H1 (cell line): ENCODE measurements around the gene NHLH1. TPM values are rescaled to one million over a fixed set of nuclear protein-coding genes. Genes with fewer than 3 reads are reported as not detected.

ENCODE experiments used
- CTCF ChIA-PET: fragments of 300-600 bp; sonication (Branson Sonifier 250); formaldehyde crosslinking; loops from one replicate; lab custom pipeline; 2021; ENCODE audit not compliant: partially characterized antibody; lab: Charles Lee
- POLR2A ChIA-PET: fragments of 300-600 bp; sonication (Branson Sonifier 250); formaldehyde crosslinking; loops from one replicate; lab custom pipeline; 2021; ENCODE audit warnings: inconsistent platforms; ENCODE audit not compliant: partially characterized antibody; lab: Charles Lee
- DNase-seq, 2 experiments: peaks; one replicate each; pipeline versions ENCODE4 v3.0.0 to v3.0.0-alpha.2; 2010 to 2022; ENCODE audit warnings: low spot score in 2 of 2, low read depth in 1 of 2, mixed read lengths in 1 of 2
- FAIRE-seq: peaks from 2 replicates; lab custom pipeline; 2011; peaks lifted over from hg19 to GRCh38; lab: Jason Lieb, UNC
- H2AFZ ChIP-seq: 2 replicates; pipeline ENCODE4 v1.8.1; 2012; ENCODE audit warnings: low read length, inconsistent platforms
- H2AK5ac ChIP-seq: 2 replicates; pipeline ENCODE4 v1.6.1; 2013; ENCODE audit warnings: low read depth, low read length
- H2BK120ac ChIP-seq: replicated peaks from 2 replicates; pipeline ENCODE3; 2013; ENCODE audit warnings: low read depth, low read length, inconsistent platforms
- H2BK12ac ChIP-seq: 2 replicates; pipeline ENCODE4 v1.6.1; 2013; ENCODE audit warnings: low read depth, low read length
- H2BK15ac ChIP-seq: 2 replicates; pipeline ENCODE4 v1.6.1; 2013; ENCODE audit warnings: low read length
- H2BK20ac ChIP-seq: 2 replicates; pipeline ENCODE4 v1.6.1; 2013; ENCODE audit warnings: low read length
- H2BK5ac ChIP-seq: 2 replicates; pipeline ENCODE4 v1.6.1; 2013; ENCODE audit warnings: low read depth, low read length
- H3K14ac ChIP-seq: 2 replicates; pipeline ENCODE4 v1.6.1; 2013; ENCODE audit warnings: inconsistent platforms; ENCODE audit not compliant: insufficient read length
- H3K18ac ChIP-seq: 2 replicates; pipeline ENCODE4 v1.6.1; 2013; ENCODE audit warnings: low read length; ENCODE audit errors: extremely low read depth
- H3K23ac ChIP-seq: 2 replicates; pipeline ENCODE4 v1.6.1; 2013; ENCODE audit warnings: inconsistent platforms; ENCODE audit not compliant: insufficient read length
- H3K23me2 ChIP-seq: 2 replicates; pipeline ENCODE4 v1.6.1; 2013; ENCODE audit warnings: low read depth, low read length
- H3K27ac ChIP-seq: 2 replicates; pipeline ENCODE4 v1.6.1; 2011; ENCODE audit warnings: low read depth, low read length, inconsistent platforms
- H3K27me3 ChIP-seq, 4 experiments: replicated peaks in 1 of 4; 1 replicate in 1 of 4; 2 replicates in 3 of 4; pipeline versions ENCODE4 v1.6.1 to v1.8.1; 2011 to 2013; ENCODE audit warnings: low read length in 3 of 4, mild to moderate bottlenecking in 3 of 4, inconsistent platforms in 2 of 4, mixed read lengths in 2 of 4, moderate library complexity in 1 of 4; ENCODE audit not compliant: control insufficient read depth in 3 of 4, insufficient read depth in 3 of 4; ENCODE audit errors: extremely low read depth in 1 of 4
- H3K36me3 ChIP-seq, 4 experiments: 2 replicates each; pipeline versions ENCODE4 v1.6.1 to v1.8.1; 2011 to 2013; ENCODE audit warnings: mild to moderate bottlenecking in 4 of 4, low read length in 3 of 4, moderate library complexity in 2 of 4, control low read depth in 1 of 4, inconsistent platforms in 1 of 4; ENCODE audit not compliant: insufficient read depth in 4 of 4, control insufficient read depth in 2 of 4
- H3K4ac ChIP-seq: replicated peaks from 2 replicates; pipeline ENCODE3; 2013; ENCODE audit warnings: low read length, low read depth, mixed read lengths, inconsistent platforms; ENCODE audit not compliant: insufficient read length
- H3K4me1 ChIP-seq, 4 experiments: replicated peaks in 1 of 4; 1 replicate in 1 of 4; 2 replicates in 3 of 4; pipeline versions ENCODE4 v1.6.1 to v1.8.1; 2011 to 2013; ENCODE audit warnings: low read length in 3 of 4, inconsistent platforms in 2 of 4, mixed read lengths in 1 of 4; ENCODE audit not compliant: insufficient read depth in 4 of 4, control insufficient read depth in 3 of 4
- H3K4me2 ChIP-seq, 2 experiments: 2 replicates each; pipeline versions ENCODE4 v1.6.1 to v1.8.1; 2011 to 2013; ENCODE audit warnings: low read depth in 2 of 2, low read length in 2 of 2, control low read depth in 1 of 2, inconsistent platforms in 1 of 2, mild to moderate bottlenecking in 1 of 2; ENCODE audit not compliant: insufficient read depth in 1 of 2
- H3K4me3 ChIP-seq, 4 experiments: fragments of 200-600, 300-600 bp in 1 of 4; sonication (generic), shearing (Covaris generic), sonication (Bioruptor Twin) in 1 of 4; 2 replicates each; pipeline versions ENCODE4 v1.5.1 to v1.8.1; 2011 to 2016; ENCODE audit warnings: low read length in 4 of 4, low read depth in 3 of 4, control low read depth in 2 of 4, inconsistent platforms in 2 of 4, mild to moderate bottlenecking in 2 of 4, mixed read lengths in 1 of 4, moderate library complexity in 1 of 4; ENCODE audit not compliant: insufficient read depth in 2 of 4; ENCODE audit errors: extremely low read depth in 1 of 4
- H3K56ac ChIP-seq: replicated peaks from 2 replicates; pipeline ENCODE3; 2013; ENCODE audit warnings: low read depth, mild to moderate bottlenecking, mixed read lengths, low read length, inconsistent platforms; ENCODE audit not compliant: insufficient read length
- H3K79me1 ChIP-seq: 2 replicates; pipeline ENCODE4 v1.6.1; 2013; ENCODE audit warnings: low read depth, low read length, control low read depth
- H3K79me2 ChIP-seq, 2 experiments: 2 replicates each; pipeline versions ENCODE4 v1.6.1 to v1.8.1; 2012 to 2013; ENCODE audit warnings: low read length in 2 of 2, mild to moderate bottlenecking in 2 of 2, inconsistent platforms in 1 of 2; ENCODE audit not compliant: insufficient read depth in 2 of 2, control insufficient read depth in 1 of 2
- H3K9ac ChIP-seq, 4 experiments: replicated peaks in 1 of 4; 1 replicate in 1 of 4; 2 replicates in 3 of 4; pipeline versions ENCODE4 v1.6.1 to v1.8.1; 2011 to 2013; ENCODE audit warnings: low read depth in 3 of 4, low read length in 3 of 4, control low read depth in 2 of 4, mild to moderate bottlenecking in 2 of 4, moderate library complexity in 2 of 4, inconsistent platforms in 1 of 4; ENCODE audit errors: extremely low read depth in 1 of 4
- H3K9me3 ChIP-seq, 2 experiments: 2 replicates each; pipeline versions ENCODE4 v1.6.1 to v1.8.1; 2012 to 2013; ENCODE audit warnings: mild to moderate bottlenecking in 2 of 2, moderate library complexity in 2 of 2, control low read depth in 1 of 2, inconsistent platforms in 1 of 2, low read depth in 1 of 2, low read length in 1 of 2, mixed read lengths in 1 of 2; ENCODE audit not compliant: insufficient read depth in 2 of 2
- H4K20me1 ChIP-seq, 2 experiments: replicated peaks in 1 of 2; 2 replicates each; pipeline versions ENCODE3 to v1.8.1; 2011 to 2013; ENCODE audit warnings: inconsistent platforms in 2 of 2, low read length in 2 of 2, mild to moderate bottlenecking in 1 of 2; ENCODE audit not compliant: insufficient read depth in 2 of 2, control insufficient read depth in 1 of 2
- H4K5ac ChIP-seq: 2 replicates; pipeline ENCODE4 v1.6.1; 2013; ENCODE audit warnings: low read length, low read depth, mixed read lengths, inconsistent platforms; ENCODE audit not compliant: insufficient read length
- H4K8ac ChIP-seq: 2 replicates; pipeline ENCODE4 v1.8.0; 2013; ENCODE audit warnings: mild to moderate bottlenecking, moderate library complexity, low read length, inconsistent platforms; ENCODE audit not compliant: insufficient read depth; ENCODE audit errors: extremely low read depth
- H4K91ac ChIP-seq: replicated peaks from 2 replicates; pipeline ENCODE3; 2013; ENCODE audit warnings: low read length, mixed read lengths, inconsistent platforms; ENCODE audit not compliant: insufficient read length
- CREB1 ChIP-seq: IDR thresholded peaks from 2 replicates; pipeline ENCODE4 v1.6.1; 2012; ENCODE audit warnings: inconsistent platforms
- CTBP2 ChIP-seq: IDR thresholded peaks from 2 replicates; pipeline ENCODE4 v1.7.0; 2011; ENCODE audit warnings: borderline replicate concordance, mild to moderate bottlenecking, moderate library complexity, mixed read lengths, low read length; ENCODE audit not compliant: insufficient read depth, insufficient read length
- CTCF ChIP-seq, 3 experiments: IDR thresholded peaks; 1 replicate in 2 of 3; 2 replicates in 1 of 3; pipeline versions ENCODE4 v1.5.1 to v1.6.1; 2011; ENCODE audit warnings: low read length in 3 of 3, mild to moderate bottlenecking in 3 of 3, inconsistent platforms in 2 of 3, low read depth in 1 of 3, moderate library complexity in 1 of 3; ENCODE audit not compliant: insufficient read depth in 1 of 3; ENCODE audit errors: control extremely low read depth in 1 of 3
- RAD21 ChIP-seq, 2 experiments: IDR thresholded peaks in 1 of 2; conservative IDR thresholded peaks in 1 of 2; 2 replicates each; pipeline ENCODE4 v1.6.1; 2011; ENCODE audit warnings: low read depth in 2 of 2, low read length in 2 of 2, improper control_type of control experiment in 1 of 2, inconsistent platforms in 1 of 2, mild to moderate bottlenecking in 1 of 2, moderate library complexity in 1 of 2
- WGBS, 2 experiments: shearing (Covaris generic) in 1 of 2; methylation state at CpG; one replicate each; pipeline versions ENCODE4 v1.1.6 to v1.1.7; 2013 to 2015; ENCODE audit warnings: low lambda C conversion rate in 2 of 2, mixed read lengths in 2 of 2, inconsistent platforms in 1 of 2, low coverage in 1 of 2, missing lambda C conversion rate in 1 of 2; ENCODE audit not compliant: insufficient replicate concordance in 2 of 2, insufficient coverage in 1 of 2, insufficient read length in 1 of 2; ENCODE audit errors: extremely low coverage in 1 of 2, missing lambda C conversion rate in 1 of 2; 5-methylcytosine and 5-hydroxymethylcytosine counted together
- polyA plus RNA-seq, 7 experiments: library from polyadenylated mRNA; depleted of rRNA in 3 of 7; stranded (reverse) in 5 of 7; unstranded in 2 of 7; fragments of >200 nt in 5 of 7; fragments of 200-250 nt in 2 of 7; gene quantifications; 1 replicate in 5 of 7; 2 replicates in 1 of 7; 4 replicates in 1 of 7; pipeline versions ENCODE4 v1.2.1 to v1.2.3, GENCODE V29; 2011 to 2013; ENCODE audit warnings: missing spikeins in 2 of 7, mixed read lengths in 2 of 7
- total RNA-seq: library from RNA; stranded (reverse); fragmentation: NEBNext Ultra II Directional; extraction: Animal tissue kit (Norgen Biotek cat#: 25700); gene quantifications from 2 replicates; pipeline ENCODE4 v1.2.1, GENCODE V29; 2021

The NHLH1 gene
- total and polyA plus RNA-seq, 2 of the 8 experiments (the other 6 are each of a cell fraction or from before 2014, with no cell fraction given): 0.39 to 0.91 TPM

- Histone ChIP-seq H2BK5ac (no peak overlapping the region), H3K4me1 (peaks cover 1 to 2% (median 2%) of the 10 kb centered on the region in 4 experiments; a peak in 6 of 7 replicates), H3K4ac (no peak overlapping the region), H2AFZ (no peak overlapping the region), H3K14ac (no peak overlapping the region), H4K5ac (no peak overlapping the region), H3K9me3 (no peaks in the 10 kb centered on the region), H3K23ac (no peak overlapping the region), H4K20me1 (peaks cover 2 to 22% of the 10 kb centered on the region in 2 experiments), H3K36me3 (peaks cover 10 to 47% (median 34%) of the 10 kb centered on the region in 4 experiments), H3K4me2 (no peak overlapping the region), H2BK12ac (no peak overlapping the region), H3K79me2 (peaks cover 4 to 37% of the 10 kb centered on the region in 2 experiments), H2AK5ac (no peak overlapping the region), H3K18ac (no peak overlapping the region), H3K27ac (no peak overlapping the region), H3K4me3 (no peak overlapping the region), H3K56ac (no peak overlapping the region), H2BK15ac (no peak overlapping the region), H3K9ac (no peak overlapping the region), H4K8ac (no peak overlapping the region), H2BK20ac (no peak overlapping the region), H3K27me3 (no peaks in the 10 kb centered on the region), H3K79me1 (peaks cover 19% of the 10 kb centered on the region), H3K23me2 (no peaks in the 10 kb centered on the region), H4K91ac (no peak overlapping the region), H2BK120ac (no peak overlapping the region)
- peak; percentile 81 to 88 for TF ChIP-seq RAD21 (IDR thresholded peaks at IDR 0.05 in 1 of 2, conservative IDR thresholded peaks at IDR 0.05 in 1 of 2; ENCODE audit: low read depth in 2 of 2, low read length in 2 of 2)
- peak; percentile 63 to 76 (median 69) for TF ChIP-seq CTCF (IDR thresholded peaks at IDR 0.05; ENCODE audit: control extremely low read depth in 1 of 3, insufficient read depth in 1 of 3, low read depth in 1 of 3, low read length in 3 of 3)
- TF ChIP-seq CREB1: no peak
- no peak for TF ChIP-seq CTBP2
- 79% methylated on average over 4 of the region's 4 CpGs; no CpG with 5 or more reads in 1 of the 2 experiments for WGBS, 2 experiments
- FAIRE-seq (no peak), DNase-seq (no peak)
- CTCF ChIA-PET: interaction anchor here (0.7 to 5.8 kb wide), 23 partner anchors 9 to 361 kb away, joined by 3 to 67 read pairs (median 4); no protein-coding TSS in a partner anchor
- POLR2A ChIA-PET: interaction anchor here (0.6 to 1.2 kb wide), 6 partner anchors 10 to 136 kb away, joined by 3 to 5 read pairs (median 3); no protein-coding TSS in a partner anchor
Observed at GRCh38 chr1:160416369-160416768, 49.5 kb downstream of the NHLH1 start.
